GM19240 (cell line): ENCODE measurements around the gene SLC47A2.

Experiments
- DNase-seq: peaks from one replicate; pipeline ENCODE4 v3.0.0; 2011; ENCODE audit warnings: low spot score; ENCODE audit not compliant: insufficient read length

Gene SLC47A2

DNA sequence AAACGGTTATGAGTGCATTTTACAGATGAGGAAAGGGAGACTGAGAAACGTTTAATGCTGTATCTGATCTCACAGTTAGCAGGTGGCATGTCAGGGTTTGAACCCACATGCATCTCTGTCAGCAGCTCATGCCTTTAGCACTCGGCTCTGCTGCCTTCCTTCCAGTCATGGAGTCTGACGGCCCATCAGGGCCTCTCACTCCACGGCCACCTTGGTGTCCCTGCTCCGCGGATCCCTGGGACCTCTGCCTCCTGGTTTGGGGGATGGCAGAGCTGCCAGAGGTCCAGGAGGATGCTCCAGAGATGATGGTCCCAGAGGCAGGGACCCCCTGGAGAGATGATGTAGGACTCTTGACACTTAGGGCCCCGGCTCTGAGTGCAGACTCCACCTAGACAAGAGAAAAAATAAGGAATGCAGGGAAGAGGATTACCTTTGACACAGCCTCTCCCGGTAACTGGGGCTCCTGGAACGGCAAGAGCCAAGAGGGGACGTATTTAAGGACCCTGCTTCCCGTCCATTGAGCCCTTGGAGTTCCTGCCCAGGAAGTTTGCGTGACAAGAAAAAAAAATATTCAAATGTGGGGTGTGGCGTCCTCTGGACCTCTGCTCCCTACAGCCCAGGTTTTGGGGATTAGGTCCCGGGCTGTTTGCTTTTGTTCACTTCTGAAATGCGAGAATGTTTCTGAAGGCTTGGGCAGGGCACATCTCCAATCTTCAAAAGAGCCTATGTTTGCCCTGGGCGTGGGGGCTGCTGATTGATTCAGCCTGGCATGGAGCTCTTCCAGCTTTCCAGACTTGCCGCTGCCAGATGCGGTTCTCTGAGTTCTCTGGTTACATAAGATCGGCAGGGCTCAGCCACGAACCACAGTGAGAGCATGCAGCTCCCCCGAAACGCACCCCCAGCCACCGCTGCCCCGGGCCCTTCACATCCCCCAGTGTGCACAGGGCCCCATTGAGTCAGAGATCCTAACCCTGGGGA lies 31.7 kb upstream of the SLC47A2 start, which contains the start of gene ALDH3A1:
Gene ALDH3A1 (minus strand): TSS at position 470 of the 978 bp plus-strand sequence. CDS start 3,169 bp downstream, outside the sequence.
- DNase-seq, result no peak

DNA sequence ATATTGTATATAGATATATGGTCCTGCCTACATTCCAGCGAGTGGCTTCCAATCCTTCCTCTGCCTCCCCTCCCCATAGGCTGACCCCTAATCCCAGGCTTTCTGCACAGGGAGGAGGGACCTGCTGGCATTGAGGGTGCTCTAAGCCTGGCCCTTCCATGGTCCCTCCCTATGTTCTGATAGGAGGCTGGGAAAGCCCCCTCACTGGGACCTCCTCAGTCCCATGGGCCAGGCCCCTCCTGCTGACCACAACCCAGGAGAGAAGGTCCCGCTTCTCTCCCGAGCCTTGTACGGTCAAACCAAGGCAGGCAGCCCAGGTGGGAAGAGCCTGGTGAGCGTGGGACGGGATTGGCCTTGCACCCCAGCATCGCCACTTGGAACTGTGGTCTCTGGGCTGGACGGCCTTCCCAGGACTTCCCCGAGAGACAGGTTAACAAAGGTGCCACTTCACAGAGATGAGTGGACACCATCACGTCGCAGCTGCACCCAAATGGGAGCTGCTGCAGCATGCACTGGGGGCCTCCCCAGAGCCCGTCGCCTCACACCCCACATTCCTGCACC lies 30.9 kb upstream of the SLC47A2 start:
- no peak for DNase-seq

DNA sequence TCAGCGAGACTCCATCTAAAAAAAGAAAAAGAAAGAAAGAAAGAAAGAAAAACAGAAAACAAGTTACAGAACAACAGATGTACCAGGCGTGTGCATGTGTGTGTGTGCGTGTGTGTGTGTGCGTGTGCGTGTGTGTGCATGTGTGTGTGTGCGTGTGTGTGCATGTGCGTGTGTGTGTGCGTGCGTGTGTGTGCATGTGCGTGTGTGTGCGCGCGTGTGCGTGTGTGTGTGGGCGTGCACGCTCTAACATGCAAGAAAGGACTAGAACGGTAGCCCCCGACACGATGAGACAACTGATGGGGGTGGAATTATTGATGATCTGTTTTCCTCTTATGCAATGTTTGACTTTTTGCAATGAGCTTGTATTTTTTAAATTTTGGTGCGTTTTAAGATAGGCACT lies 30.1 kb upstream of the SLC47A2 start:
- DNase-seq, result no peak

DNA sequence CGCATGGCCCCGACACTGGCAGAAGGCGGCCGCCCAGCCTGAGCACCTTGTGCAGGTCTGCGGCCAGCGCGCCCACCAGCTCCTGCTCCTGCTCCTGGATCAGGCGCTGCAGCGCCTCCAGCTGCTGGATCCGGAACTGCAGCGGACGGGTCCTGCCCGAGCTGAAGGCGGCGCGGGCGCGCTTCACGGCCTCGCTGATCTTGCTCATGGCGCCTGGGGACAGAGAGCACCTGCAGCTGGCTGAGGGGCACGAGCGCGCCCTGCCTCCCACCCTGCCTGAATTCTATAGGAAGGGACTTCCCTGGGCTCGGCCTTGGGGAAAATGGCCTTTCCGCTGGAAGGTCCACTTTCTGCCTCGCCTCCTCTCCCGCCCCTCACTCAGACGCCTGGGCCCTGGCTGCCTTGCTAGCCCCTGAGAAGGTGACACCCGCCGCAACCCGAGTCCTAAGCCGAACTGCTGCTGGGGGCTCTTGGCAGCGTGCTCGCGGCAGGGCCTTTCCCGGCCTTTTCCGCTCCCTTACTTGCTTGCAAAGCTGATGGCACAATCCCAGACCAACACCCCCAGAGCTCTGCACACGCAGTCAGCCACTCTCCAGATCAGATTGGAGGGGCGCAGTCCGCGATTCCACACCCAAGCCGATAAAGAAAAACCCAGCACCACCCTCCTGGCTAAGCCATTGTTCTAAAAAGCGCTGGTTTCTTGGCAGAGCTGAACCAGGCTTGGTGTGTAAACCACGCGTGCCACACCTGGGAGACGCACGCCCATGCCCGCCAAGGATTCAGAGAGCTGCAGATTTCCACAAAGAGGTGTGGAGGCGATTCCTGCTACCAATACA lies 28.8 kb upstream of the SLC47A2 start:
- peak; percentile 67 for DNase-seq

DNA sequence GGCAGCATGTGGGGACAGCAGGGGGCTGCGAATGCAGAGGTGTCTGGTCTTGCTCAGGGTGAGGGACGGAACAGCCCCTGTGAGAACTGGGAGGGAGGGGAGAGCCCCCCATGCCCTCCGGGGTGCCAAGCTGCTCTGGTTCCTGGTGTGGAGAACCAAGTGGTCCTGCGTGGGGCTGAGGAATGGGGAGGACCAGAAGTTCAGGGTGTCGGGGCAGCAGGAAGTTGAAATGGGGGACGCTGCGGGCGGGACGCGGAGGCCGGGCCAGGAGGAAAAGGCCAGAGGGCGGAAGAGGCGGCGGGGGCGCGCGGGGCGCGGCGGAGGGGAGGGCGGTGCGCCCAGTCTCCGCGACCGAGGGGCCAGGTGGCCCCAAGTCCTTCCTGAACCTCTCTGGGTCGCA lies 28.1 kb upstream of the SLC47A2 start:
- DNase-seq, result no peak

DNA sequence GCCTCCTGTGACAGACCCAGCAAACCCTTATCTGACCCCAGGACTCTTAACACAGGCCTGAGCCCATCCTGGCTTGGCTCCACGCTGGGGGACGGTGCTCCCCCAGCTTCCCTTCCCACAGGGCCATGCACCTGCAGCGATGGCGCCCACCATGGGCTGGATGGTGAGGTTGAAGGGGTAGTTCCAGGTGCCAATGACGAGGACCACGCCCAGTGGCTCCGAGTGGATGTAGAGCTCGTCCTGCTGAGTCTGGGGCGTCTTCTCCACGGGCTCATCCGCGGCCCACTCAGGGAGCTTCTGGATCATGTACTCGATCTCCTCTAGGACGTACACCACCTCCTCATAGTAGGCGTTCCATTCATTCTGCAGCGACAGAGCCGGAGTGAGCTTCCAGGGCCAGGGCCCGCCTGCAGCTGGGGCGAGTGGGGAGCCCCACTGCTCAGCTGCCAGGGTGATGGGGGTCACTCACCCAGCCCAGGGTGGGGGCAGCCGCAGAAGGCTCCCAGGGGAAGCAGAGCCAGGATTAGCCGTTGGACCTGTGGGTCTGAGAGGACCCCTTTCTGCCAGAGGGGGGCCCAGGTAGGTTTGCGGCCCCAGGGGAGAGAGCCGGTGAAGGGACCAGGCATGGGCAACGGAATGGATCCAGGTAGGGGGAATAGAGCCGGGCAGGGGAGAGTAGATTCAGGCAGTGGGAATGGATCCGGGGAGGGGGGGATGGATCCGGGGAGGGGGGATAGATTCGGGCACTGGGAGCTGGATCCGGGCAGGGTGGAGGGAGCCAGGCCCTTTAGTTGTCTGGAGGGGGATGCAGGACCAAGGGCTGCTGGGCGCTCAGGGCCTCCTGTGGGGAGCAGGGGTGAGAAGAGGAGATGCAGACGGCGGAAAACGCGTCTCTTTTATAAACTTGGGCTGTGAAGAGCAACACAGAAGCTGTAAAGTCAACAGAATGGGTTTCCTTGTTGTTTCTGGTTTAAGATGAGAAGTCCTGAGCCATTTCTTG lies 27.0 kb upstream of the SLC47A2 start:
- DNase-seq, result no peak

DNA sequence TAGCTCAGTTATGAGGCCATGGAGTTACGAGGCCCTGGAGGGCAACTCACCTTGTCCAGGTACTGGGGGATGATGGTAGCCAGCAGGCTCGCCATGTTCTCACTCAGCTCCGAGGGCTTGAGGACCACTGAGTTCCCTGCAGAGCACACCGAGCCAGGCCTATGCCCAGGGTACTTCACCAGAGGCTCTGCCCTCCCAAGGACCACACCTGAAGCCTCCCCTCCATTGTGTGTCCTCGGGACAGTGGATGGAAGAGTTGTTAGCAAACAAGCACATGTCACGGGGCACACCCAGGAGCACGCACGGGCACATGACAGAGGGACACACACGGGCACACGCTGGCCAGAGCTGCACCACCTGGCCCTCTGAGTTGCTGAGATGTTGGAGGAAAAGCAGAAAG lies 26.1 kb upstream of the SLC47A2 start:
- DNase-seq, result no peak

DNA sequence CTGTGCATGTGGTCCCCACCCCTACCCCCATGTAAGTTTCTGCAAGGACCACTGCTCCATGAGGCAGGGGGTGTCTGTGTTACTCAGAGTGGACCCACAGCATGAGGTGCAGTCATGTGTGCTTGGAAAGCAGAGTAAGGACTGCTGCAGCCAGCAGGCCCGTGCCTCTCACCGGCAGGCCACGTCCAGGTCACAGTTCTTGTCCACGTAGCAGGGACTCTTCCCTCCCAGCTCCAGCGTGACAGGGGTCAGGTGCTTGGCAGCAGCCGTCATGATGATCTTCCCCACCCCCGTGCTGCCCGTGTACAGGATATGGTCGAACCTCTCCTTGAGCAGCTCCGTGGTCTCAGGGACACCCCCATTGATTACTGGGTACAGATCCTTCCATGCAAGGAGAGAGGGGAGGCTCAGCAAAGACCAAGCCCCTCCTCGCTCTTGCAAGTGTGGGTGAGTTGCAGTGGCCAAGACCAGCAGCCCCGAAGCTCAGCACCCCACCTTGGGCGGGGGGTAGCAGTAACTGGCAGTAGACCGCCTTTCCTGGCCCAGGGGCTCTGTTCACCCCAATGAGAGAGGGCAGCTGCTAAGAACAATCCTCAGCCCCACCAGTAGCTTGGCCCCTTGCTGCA lies 25.6 kb upstream of the SLC47A2 start:
- no peak for DNase-seq

DNA sequence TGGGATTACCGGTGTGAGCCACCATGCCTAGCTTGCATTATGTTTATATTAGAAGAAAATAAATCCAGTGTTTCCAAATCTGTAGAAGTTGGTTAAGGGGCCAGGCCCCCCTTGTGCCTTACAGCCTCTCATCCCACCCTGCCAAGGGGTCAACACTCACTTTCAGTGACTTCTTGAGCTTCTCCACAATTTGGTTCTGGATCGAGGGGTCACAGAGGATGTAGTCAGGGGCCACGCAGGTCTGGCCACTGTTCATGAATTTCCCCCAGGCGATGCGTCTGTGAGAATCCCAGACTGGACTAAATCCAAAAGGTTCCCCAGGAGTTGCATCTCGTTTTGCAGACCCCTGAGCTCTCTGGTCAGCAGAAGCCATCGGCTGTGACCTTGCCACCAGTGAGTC lies 24.5 kb upstream of the SLC47A2 start:
- no peak for DNase-seq

DNA sequence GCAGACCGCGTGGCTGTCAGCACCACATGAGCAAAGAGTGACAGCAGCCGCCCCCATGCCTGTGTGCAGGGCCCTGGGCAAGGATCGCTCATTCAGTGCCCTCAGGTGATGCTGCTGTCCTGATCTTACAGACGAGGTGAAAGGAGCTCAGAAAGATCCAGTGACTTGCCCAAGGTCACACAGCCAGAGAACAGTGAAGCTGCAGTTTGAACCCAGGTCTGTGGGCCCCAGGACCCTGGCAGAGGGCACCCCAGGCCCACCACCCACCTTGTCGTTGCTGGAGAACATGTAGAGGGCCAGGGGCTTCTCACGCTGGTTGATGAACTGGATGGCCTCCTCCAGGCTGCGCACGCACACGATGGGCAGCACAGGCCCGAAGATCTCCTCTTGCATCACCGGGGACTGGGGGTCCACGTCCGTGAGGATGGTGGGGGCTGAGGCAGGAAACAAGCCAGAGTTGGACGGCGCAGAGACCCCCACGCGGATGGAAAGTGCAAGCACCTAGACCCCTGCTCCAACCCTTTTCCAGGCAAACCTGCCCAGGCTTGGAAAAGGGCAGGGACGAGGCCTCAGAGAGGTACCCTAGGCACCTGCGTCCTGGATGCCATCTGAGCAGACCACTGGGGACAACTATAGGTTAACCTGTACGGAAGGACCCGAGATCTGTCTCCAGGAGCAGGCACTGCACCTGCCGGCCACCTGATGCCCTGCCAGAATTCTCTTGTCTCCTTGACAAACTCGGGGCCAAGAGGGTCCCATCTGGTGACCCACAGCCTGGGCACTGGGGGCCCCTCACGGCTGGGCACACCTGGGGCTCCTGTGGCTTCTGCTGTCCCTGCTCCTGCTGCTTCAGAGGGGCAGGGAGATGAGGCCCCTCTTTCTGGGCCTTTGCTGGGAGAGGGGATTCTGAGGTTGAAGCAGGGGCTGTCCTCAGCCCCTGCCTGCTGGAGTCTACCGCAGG lies 23.1 kb upstream of the SLC47A2 start:
- no peak for DNase-seq

DNA sequence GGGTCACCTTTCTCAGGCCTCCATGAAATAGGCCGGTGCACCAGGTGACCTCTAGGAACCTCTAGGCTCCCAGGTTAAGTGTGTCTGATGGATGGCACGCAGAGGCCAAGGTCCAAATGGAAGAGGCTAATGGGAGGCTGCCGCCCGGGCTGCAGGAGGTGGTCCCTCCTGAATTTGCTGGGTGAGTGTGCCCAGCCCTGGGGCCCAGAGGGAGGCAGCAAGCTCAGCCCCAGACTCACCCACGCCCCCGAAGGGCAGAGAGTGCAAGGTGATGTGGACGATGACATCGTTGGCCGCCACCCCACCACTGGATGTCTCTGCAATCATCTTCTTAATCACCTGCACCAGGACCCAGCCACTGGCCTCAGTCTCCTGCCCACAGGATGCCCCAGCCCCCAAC lies 22.4 kb upstream of the SLC47A2 start:
- no peak for DNase-seq

DNA sequence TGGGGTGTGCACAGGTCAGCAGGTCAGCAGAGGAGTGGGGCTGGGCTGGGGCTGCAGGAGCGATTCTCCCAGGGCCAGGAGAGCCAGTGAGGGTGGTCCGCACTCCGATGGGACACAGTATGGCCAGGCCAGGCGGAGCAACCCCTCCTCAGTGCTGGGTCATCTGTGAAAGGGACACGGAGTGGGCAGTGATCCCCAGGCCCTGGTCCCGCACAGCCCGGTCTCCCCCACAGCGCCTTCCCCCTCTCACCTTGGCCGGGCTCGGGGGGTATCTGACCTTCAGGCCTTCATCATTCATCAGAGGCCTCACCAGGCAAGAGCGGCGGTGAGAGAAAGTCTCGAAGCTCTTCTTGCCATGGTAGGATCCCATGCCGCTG lies 21.7 kb upstream of the SLC47A2 start:
- DNase-seq, result no peak

DNA sequence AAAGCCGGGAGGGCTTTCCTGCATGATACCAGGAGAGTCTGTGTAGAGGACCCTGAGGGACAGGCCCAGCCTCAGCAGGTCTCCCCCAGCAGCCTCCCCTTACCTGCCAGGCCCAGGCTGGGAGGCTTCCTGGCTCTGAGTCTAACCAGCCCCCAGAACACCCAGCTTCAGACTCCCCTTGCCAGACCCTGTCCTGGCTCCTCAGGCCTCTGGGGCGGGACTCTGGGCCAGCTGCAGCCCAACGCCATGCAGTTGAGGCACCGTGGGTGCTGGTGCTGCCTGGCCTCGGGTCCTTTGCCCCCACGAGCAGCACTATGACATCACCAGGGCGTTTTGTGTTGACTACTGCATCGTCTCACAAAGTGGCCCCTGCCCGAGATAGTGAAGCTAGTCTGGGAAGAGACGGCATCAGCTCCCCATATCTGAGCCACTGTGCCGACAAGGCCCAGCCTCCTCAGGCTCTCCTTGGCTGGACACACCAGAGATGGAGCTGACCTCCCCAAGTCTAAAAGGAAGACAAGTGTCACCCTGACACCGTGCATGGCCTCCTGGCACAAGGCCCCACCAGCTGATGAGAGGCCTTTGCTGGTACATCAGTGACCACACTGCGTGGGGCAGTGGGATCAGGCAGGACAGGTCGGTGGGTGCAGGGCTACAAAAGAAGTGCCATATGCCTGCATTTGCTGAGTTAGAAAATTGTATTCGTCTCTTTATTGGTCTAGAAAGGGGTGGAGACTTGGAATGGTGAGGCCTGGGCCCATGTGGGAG lies 21.1 kb upstream of the SLC47A2 start:
- no peak for DNase-seq

DNA sequence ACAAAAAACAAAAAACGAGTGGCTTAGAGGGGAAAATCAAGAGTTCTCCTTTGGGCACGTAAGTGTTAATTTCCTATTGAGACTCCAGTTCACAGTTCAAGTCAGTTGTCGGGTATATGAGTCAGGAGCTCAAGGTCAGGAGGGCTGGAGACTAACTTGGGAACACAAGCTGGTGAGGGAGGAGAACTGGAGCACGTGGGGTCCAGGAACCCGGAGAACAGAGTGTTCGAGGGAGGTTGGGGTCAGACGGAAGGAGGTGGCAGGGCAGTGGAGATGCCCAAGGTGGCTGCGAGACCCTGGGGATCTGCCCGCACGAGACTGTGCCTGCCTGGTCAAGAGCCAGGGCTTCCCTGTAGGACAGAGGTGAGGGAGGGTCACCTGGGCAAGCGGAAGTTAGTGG lies 19.7 kb upstream of the SLC47A2 start:
- no peak for DNase-seq

DNA sequence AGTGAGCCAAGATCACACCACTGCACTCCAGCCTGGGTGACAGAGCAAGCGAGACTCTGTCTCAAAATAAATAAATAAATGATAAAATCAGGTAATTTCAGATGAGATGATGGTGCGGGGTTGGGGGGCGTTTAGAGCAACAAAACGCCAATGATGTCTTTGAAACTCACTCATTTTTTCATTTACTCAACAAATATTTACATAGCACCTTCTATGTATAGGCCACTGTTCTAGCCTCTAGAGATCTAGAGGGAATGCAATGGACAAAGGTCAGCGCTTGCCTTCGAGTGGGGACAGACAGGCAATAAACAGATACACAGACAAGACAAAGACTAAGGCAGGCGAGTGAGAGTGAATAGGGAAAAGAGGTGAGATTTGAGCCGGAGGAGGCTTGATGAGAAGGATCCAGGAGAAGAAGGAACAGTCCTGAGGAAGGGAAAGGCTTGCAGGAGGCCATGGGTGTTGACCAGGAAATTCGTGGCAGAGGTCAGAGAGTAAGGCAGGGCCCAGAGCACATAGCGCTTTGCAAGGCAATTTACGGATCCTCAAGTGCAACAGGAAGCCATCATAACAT lies 17.7 kb upstream of the SLC47A2 start:
- no peak for DNase-seq

DNA sequence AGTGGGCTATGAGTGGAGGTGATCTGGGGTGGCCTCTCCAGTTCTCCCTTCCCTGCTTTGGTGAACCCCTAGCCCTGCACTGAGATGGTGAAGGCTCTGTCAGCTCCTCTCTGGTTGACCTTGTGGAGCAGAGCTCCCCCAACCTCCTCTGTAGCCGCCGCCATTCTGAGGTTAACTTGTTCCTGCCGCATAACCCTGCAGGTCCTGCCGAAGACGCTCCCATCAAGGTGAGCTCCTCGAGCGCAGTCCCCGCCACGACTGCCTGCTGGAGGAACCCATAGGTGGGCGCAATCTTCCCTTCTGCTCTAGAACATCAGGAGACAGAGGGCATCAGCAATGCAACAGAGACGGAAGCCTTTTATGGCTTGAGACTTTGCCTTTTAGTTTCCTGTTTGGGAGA lies 15.2 kb upstream of the SLC47A2 start:
- DNase-seq, result no peak

DNA sequence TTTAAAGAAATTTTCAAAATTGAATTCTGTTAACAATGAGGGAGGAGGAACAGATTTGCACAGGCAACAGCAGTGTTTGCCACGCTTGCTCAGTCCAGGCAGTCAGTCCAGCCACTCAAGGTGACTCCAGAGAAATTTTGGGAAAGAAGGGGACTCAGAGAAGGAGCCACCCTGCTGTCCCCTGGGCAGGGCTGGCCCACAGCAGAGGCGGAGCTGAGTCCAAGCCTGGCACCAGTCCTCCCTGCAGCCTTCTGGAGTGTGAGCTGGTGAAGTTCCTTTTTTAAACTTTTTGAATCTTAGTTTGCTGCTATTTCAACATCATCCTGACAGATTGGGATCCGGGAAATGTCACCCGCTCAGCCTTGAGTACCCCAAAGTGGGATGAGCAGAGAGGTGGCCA lies 14.5 kb upstream of the SLC47A2 start:
- no peak for DNase-seq

DNA sequence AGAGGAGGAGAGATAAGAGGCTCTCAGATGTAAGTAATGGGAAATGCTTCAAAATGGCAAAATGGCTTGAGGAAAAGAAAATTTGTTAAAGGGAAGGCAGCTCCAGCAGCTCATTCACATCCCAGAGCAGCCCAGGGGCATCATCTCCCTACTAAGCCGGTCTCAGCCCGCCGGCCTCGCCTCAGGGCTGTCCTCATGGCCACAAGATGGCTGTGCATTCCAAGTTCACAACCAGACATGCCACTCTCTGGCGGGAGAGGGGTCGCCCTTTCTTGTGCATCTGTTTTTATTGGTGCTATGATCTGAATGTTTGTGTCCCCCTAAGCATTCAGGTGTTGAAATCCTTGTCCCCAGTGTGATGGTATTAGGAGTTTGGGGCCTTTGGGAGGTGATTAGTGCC lies 13.5 kb upstream of the SLC47A2 start:
- no peak for DNase-seq
